GM23338 (cell line): Measurements from ENCODE around the gene ZNF593OS. TPM values are rescaled to one million over a fixed set of nuclear protein-coding genes. Genes with fewer than 3 reads are reported as not detected.

Experiments used
- ATAC-seq: fragments of 200-7000 bp; cut with Tn5 transposase; 3 replicates; pipeline ENCODE4 v1.9.1; 2020
- DNase-seq: peaks from one replicate; pipeline ENCODE4 v3.0.0-alpha.2; 2015; ENCODE audit warnings: low spot score
- H2AFZ ChIP-seq: fragments of 200-600 bp; sonication (generic); 2 replicates; pipeline ENCODE4 v1.8.0; 2016; ENCODE audit warnings: antibody characterized with exemption, mild to moderate bottlenecking, moderate library complexity
- H3F3A ChIP-seq: fragments of 200-600 bp; sonication (generic); replicated peaks from 2 replicates; pipeline ENCODE4 v1.8.0; 2017; ENCODE audit warnings: antibody characterized with exemption, mixed run types, low read depth
- H3K27ac ChIP-seq: fragments of 200-600 bp; sonication (generic); 2 replicates; pipeline ENCODE4 v1.6.1; 2016; ENCODE audit warnings: low read depth
- H3K27me3 ChIP-seq: fragments of 200-600 bp; sonication (generic); 2 replicates; pipeline ENCODE4 v1.8.0; 2016; ENCODE audit warnings: mild to moderate bottlenecking, mixed run types, moderate library complexity; ENCODE audit not compliant: insufficient read depth
- H3K36me3 ChIP-seq: fragments of 200-600 bp; sonication (generic); 2 replicates; pipeline ENCODE4 v1.8.0; 2016; ENCODE audit warnings: mild to moderate bottlenecking; ENCODE audit not compliant: insufficient read depth
- H3K4me1 ChIP-seq: fragments of 200-600 bp; sonication (generic); 2 replicates; pipeline ENCODE4 v1.8.0; 2016; ENCODE audit warnings: mild to moderate bottlenecking, moderate library complexity; ENCODE audit not compliant: insufficient read depth
- H3K4me2 ChIP-seq: fragments of 200-600 bp; sonication (generic); 2 replicates; pipeline ENCODE4 v1.7.1; 2017; ENCODE audit warnings: mixed run types
- H3K4me3 ChIP-seq: fragments of 200-600 bp; sonication (generic); 2 replicates; pipeline ENCODE4 v1.6.1; 2016; ENCODE audit warnings: mixed run types
- H3K79me2 ChIP-seq: fragments of 200-600 bp; sonication (generic); replicated peaks from 2 replicates; pipeline ENCODE4 v1.8.0; 2017; ENCODE audit warnings: mild to moderate bottlenecking; ENCODE audit not compliant: insufficient read depth
- H3K9me2 ChIP-seq: fragments of 200-600 bp; sonication (generic); 2 replicates; pipeline ENCODE4 v1.8.0; 2017; ENCODE audit not compliant: insufficient read depth
- H4K20me1 ChIP-seq: fragments of 200-600 bp; sonication (generic); replicated peaks from 2 replicates; pipeline ENCODE4 v1.8.0; 2017; ENCODE audit warnings: mild to moderate bottlenecking; ENCODE audit not compliant: insufficient read depth
- H3K27ac Mint-ChIP-seq: 2 replicates; pipeline ENCODE4 v1.8.0; 2020; ENCODE audit warnings: inconsistent platforms, mild to moderate bottlenecking, moderate library complexity, mixed read lengths
- H3K27me3 Mint-ChIP-seq: 3 replicates; pipeline ENCODE4 v1.8.0; 2022; ENCODE audit warnings: low read depth, mild to moderate bottlenecking, moderate library complexity, mixed read lengths, inconsistent platforms; ENCODE audit not compliant: insufficient read depth, poor library complexity
- H3K36me3 Mint-ChIP-seq: 3 replicates; pipeline ENCODE4 v1.8.0; 2021; ENCODE audit warnings: low read depth, mild to moderate bottlenecking, inconsistent platforms, moderate library complexity, mixed read lengths
- H3K4me1 Mint-ChIP-seq: 3 replicates; pipeline ENCODE4 v1.8.0; 2020; ENCODE audit warnings: mild to moderate bottlenecking, inconsistent platforms, mixed read lengths
- H3K4me3 Mint-ChIP-seq: 3 replicates; pipeline ENCODE4 v1.8.0; 2021; ENCODE audit warnings: moderate library complexity, mild to moderate bottlenecking, inconsistent platforms, mixed read lengths
- H3K9me3 Mint-ChIP-seq: 3 replicates; pipeline ENCODE4 v1.8.0; 2020; ENCODE audit warnings: moderate library complexity, mild to moderate bottlenecking, inconsistent platforms, mixed read lengths
- CREB1 ChIP-seq: fragments of 250-450 bp; sonication (Bioruptor Pico); IDR thresholded peaks from 2 replicates; pipeline ENCODE4 v1.5.0; 2020; ENCODE audit warnings: low read depth, mild to moderate bottlenecking, moderate library complexity
- EZH2 ChIP-seq: fragments of 200-600 bp; sonication (generic); IDR thresholded peaks from one replicate; pipeline ENCODE4 v1.8.0; 2017; ENCODE audit warnings: antibody characterized with exemption, mild to moderate bottlenecking, low read depth; ENCODE audit not compliant: unreplicated experiment
- EZH2phosphoT487 ChIP-seq: fragments of 200-600 bp; sonication (generic); IDR thresholded peaks from one replicate; pipeline ENCODE4 v1.8.1; 2018; ENCODE audit warnings: antibody characterized with exemption; ENCODE audit not compliant: unreplicated experiment
- JUNB ChIP-seq: IDR thresholded peaks from one replicate; pipeline ENCODE4 v1.6.1; 2016; ENCODE audit warnings: antibody characterized with exemption; ENCODE audit not compliant: unreplicated experiment
- NANOG ChIP-seq: IDR thresholded peaks from 2 replicates; pipeline ENCODE4 v1.6.1; 2016; ENCODE audit warnings: antibody characterized with exemption, borderline replicate concordance
- POLR2AphosphoS5 ChIP-seq: IDR thresholded peaks from 2 replicates; pipeline ENCODE4 v1.6.1; 2016; ENCODE audit warnings: antibody characterized with exemption, low read depth
- STAT1 ChIP-seq: IDR thresholded peaks from one replicate; pipeline ENCODE4 v1.6.1; 2016; ENCODE audit warnings: antibody characterized with exemption; ENCODE audit not compliant: unreplicated experiment
- ZNF114 ChIP-seq: fragments of 250-450 bp; sonication (Bioruptor Pico); IDR thresholded peaks from 2 replicates; pipeline ENCODE4 v1.5.0; 2020; ENCODE audit warnings: mild to moderate bottlenecking, moderate library complexity
- ZNF331 ChIP-seq: fragments of 250-450 bp; sonication (Bioruptor Pico); IDR thresholded peaks from 2 replicates; pipeline ENCODE4 v1.5.0; 2020; ENCODE audit warnings: low read depth, mild to moderate bottlenecking, moderate library complexity
- polyA plus RNA-seq: library from polyadenylated mRNA; unstranded; fragments of >200 nt; fragmentation: Nextera tagmentation; extraction: Ambion mirVana; gene quantifications from 2 replicates; pipeline ENCODE4 v1.2.1, GENCODE V29; 2016
- total RNA-seq: library from RNA; depleted of rRNA; stranded (reverse); fragments of >200 nt; shearing (Covaris generic); gene quantifications from 2 replicates; pipeline ENCODE4 v1.2.3, GENCODE V29; 2014
- TF ChIP-seq, protein P1 (sequence below): IDR thresholded peaks from one replicate; pipeline ENCODE4 v1.6.1; 2018; ENCODE audit warnings: antibody characterized with exemption; ENCODE audit not compliant: unreplicated experiment
- TF ChIP-seq, protein P2 (sequence below): IDR thresholded peaks from 2 replicates; pipeline ENCODE4 v1.6.1; 2016; ENCODE audit warnings: antibody characterized with exemption
- TF ChIP-seq, protein P3 (sequence below): fragments of 250-450 bp; sonication (Bioruptor Pico); IDR thresholded peaks from 2 replicates; pipeline ENCODE4 v1.5.0; 2020; ENCODE audit warnings: mild to moderate bottlenecking, moderate library complexity
- TF ChIP-seq, protein P4 (sequence below), 2 experiments: fragments of 200-600 bp in 1 of 2; sonication (generic) in 1 of 2; conservative IDR thresholded peaks; 2 replicates each; pipeline versions ENCODE4 v1.5.1 to v1.6.1; 2016 to 2017; ENCODE audit warnings: antibody characterized with exemption in 2 of 2, low read depth in 2 of 2, mild to moderate bottlenecking in 2 of 2, moderate library complexity in 1 of 2

Gene ZNF593OS
- total and polyA plus RNA-seq, 2 experiments from 2014 or later: 1.1 TPM; not detected in 1

DNA sequence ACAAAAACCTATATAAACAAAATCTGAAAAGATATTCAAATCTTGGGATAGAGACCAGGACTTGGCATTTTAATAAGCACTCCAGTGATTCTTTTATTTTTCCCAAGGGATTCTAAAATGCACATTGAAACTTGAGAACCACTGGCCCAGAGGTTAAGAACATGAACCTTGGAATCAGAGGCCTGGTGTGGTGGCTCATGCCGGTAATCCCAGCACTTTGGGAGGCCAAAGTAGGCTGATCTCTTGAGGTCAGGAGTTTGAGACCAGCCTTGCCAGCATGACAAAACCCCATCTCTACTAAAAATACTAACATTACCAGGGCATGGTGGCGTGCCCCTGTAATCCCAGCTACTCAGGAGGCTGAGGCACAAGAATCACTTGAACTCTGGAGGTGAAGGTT is 49.5 kb upstream of the ZNF593OS start:
- no peak for ATAC-seq
- no peak overlapping the region for H3K27ac Mint-ChIP-seq

More for the DNA sequence above, 49.5 kb upstream of the ZNF593OS start:
- H3K79me2 ChIP-seq: no peaks in the 10 kb centered on the region
- H3K4me1 Mint-ChIP-seq: peaks cover 12% of the 10 kb centered on the region
- H3K27me3 Mint-ChIP-seq: peaks cover 39% of the 10 kb centered on the region
- DNase-seq: no peak
- no peak overlapping the region for H3K27ac ChIP-seq
- H3K4me2 ChIP-seq: no peak overlapping the region
- H4K20me1 ChIP-seq: no peaks in the 10 kb centered on the region
- 0 out of 2 replicates have a peak, but pooled peaks cover 7% of the 10 kb centered on the region for H3F3A ChIP-seq
- H3K36me3 Mint-ChIP-seq: no peaks in the 10 kb centered on the region
- no peak overlapping the region for H3K4me3 Mint-ChIP-seq
- TF ChIP-seq JUNB (no peak), NANOG (no peak), ZNF114 (no peak), CREB1 (CRISPR knock-in tag) (no peak), STAT1 (no peak), ZNF331 (CRISPR knock-in tag) (no peak), EZH2phosphoT487 (no peak), EZH2 (no peak), POLR2AphosphoS5 (no peak)
- TF ChIP-seq, protein P1, sequence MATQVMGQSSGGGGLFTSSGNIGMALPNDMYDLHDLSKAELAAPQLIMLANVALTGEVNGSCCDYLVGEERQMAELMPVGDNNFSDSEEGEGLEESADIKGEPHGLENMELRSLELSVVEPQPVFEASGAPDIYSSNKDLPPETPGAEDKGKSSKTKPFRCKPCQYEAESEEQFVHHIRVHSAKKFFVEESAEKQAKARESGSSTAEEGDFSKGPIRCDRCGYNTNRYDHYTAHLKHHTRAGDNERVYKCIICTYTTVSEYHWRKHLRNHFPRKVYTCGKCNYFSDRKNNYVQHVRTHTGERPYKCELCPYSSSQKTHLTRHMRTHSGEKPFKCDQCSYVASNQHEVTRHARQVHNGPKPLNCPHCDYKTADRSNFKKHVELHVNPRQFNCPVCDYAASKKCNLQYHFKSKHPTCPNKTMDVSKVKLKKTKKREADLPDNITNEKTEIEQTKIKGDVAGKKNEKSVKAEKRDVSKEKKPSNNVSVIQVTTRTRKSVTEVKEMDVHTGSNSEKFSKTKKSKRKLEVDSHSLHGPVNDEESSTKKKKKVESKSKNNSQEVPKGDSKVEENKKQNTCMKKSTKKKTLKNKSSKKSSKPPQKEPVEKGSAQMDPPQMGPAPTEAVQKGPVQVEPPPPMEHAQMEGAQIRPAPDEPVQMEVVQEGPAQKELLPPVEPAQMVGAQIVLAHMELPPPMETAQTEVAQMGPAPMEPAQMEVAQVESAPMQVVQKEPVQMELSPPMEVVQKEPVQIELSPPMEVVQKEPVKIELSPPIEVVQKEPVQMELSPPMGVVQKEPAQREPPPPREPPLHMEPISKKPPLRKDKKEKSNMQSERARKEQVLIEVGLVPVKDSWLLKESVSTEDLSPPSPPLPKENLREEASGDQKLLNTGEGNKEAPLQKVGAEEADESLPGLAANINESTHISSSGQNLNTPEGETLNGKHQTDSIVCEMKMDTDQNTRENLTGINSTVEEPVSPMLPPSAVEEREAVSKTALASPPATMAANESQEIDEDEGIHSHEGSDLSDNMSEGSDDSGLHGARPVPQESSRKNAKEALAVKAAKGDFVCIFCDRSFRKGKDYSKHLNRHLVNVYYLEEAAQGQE: no peak
- TF ChIP-seq, protein P2, sequence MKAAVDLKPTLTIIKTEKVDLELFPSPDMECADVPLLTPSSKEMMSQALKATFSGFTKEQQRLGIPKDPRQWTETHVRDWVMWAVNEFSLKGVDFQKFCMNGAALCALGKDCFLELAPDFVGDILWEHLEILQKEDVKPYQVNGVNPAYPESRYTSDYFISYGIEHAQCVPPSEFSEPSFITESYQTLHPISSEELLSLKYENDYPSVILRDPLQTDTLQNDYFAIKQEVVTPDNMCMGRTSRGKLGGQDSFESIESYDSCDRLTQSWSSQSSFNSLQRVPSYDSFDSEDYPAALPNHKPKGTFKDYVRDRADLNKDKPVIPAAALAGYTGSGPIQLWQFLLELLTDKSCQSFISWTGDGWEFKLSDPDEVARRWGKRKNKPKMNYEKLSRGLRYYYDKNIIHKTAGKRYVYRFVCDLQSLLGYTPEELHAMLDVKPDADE: no peak
- TF ChIP-seq, protein P3, sequence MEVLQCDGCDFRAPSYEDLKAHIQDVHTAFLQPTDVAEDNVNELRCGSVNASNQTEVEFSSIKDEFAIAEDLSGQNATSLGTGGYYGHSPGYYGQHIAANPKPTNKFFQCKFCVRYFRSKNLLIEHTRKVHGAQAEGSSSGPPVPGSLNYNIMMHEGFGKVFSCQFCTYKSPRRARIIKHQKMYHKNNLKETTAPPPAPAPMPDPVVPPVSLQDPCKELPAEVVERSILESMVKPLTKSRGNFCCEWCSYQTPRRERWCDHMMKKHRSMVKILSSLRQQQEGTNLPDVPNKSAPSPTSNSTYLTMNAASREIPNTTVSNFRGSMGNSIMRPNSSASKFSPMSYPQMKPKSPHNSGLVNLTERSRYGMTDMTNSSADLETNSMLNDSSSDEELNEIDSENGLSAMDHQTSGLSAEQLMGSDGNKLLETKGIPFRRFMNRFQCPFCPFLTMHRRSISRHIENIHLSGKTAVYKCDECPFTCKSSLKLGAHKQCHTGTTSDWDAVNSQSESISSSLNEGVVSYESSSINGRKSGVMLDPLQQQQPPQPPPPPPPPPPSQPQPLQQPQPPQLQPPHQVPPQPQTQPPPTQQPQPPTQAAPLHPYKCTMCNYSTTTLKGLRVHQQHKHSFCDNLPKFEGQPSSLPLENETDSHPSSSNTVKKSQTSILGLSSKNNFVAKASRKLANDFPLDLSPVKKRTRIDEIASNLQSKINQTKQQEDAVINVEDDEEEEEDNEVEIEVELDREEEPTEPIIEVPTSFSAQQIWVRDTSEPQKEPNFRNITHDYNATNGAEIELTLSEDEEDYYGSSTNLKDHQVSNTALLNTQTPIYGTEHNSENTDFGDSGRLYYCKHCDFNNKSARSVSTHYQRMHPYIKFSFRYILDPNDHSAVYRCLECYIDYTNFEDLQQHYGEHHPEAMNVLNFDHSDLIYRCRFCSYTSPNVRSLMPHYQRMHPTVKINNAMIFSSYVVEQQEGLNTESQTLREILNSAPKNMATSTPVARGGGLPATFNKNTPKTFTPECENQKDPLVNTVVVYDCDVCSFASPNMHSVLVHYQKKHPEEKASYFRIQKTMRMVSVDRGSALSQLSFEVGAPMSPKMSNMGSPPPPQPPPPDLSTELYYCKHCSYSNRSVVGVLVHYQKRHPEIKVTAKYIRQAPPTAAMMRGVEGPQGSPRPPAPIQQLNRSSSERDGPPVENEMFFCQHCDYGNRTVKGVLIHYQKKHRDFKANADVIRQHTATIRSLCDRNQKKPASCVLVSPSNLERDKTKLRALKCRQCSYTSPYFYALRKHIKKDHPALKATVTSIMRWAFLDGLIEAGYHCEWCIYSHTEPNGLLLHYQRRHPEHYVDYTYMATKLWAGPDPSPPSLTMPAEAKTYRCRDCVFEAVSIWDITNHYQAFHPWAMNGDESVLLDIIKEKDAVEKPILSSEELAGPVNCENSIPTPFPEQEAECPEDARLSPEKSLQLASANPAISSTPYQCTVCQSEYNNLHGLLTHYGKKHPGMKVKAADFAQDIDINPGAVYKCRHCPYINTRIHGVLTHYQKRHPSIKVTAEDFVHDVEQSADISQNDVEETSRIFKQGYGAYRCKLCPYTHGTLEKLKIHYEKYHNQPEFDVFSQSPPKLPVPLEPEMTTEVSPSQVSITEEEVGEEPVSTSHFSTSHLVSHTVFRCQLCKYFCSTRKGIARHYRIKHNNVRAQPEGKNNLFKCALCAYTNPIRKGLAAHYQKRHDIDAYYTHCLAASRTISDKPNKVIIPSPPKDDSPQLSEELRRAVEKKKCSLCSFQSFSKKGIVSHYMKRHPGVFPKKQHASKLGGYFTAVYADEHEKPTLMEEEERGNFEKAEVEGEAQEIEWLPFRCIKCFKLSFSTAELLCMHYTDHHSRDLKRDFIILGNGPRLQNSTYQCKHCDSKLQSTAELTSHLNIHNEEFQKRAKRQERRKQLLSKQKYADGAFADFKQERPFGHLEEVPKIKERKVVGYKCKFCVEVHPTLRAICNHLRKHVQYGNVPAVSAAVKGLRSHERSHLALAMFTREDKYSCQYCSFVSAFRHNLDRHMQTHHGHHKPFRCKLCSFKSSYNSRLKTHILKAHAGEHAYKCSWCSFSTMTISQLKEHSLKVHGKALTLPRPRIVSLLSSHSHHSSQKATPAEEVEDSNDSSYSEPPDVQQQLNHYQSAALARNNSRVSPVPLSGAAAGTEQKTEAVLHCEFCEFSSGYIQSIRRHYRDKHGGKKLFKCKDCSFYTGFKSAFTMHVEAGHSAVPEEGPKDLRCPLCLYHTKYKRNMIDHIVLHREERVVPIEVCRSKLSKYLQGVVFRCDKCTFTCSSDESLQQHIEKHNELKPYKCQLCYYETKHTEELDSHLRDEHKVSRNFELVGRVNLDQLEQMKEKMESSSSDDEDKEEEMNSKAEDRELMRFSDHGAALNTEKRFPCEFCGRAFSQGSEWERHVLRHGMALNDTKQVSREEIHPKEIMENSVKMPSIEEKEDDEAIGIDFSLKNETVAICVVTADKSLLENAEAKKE: no peak
- TF ChIP-seq, protein P4, sequence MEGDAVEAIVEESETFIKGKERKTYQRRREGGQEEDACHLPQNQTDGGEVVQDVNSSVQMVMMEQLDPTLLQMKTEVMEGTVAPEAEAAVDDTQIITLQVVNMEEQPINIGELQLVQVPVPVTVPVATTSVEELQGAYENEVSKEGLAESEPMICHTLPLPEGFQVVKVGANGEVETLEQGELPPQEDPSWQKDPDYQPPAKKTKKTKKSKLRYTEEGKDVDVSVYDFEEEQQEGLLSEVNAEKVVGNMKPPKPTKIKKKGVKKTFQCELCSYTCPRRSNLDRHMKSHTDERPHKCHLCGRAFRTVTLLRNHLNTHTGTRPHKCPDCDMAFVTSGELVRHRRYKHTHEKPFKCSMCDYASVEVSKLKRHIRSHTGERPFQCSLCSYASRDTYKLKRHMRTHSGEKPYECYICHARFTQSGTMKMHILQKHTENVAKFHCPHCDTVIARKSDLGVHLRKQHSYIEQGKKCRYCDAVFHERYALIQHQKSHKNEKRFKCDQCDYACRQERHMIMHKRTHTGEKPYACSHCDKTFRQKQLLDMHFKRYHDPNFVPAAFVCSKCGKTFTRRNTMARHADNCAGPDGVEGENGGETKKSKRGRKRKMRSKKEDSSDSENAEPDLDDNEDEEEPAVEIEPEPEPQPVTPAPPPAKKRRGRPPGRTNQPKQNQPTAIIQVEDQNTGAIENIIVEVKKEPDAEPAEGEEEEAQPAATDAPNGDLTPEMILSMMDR (conservative IDR thresholded peaks at IDR 0.05; ENCODE audit: low read depth in 2 of 2): no peak
- H3K9me2 ChIP-seq: no peaks in the 10 kb centered on the region
- peaks cover 47% of the 10 kb centered on the region for H3K27me3 ChIP-seq
- H2AFZ ChIP-seq: no peak overlapping the region
- H3K36me3 ChIP-seq: no peaks in the 10 kb centered on the region
- no peaks in the 10 kb centered on the region for H3K9me3 Mint-ChIP-seq
- no peak overlapping the region for H3K4me3 ChIP-seq
- H3K4me1 ChIP-seq: peaks cover 13% of the 10 kb centered on the region; the same call in 1 of the 2 replicates
